GM08714 (cell line): Measurements from ENCODE around the gene CXCL9.

ENCODE experiments used
- H3K4me3 ChIP-seq: fragments of 200-500 bp; sonication (Bioruptor generic); 2 replicates; pipeline ENCODE4 v1.5.1; 2014; ENCODE audit warnings: mild to moderate bottlenecking, low read length, inconsistent platforms
- ZNF274 ChIP-seq: IDR thresholded peaks from 2 replicates; pipeline ENCODE4 v1.6.1; 2012; ENCODE audit warnings: mild to moderate bottlenecking, low read depth, low read length

CXCL9 gene

GRCh38 chr4:75953509-75953908, 53.8 kb downstream of the CXCL9 start:
- H3K4me3 ChIP-seq = no peak overlapping the region
- TF ChIP-seq ZNF274 = no peak
